CD4-positive, CD25-positive, alpha-beta regulatory T cell (primary cell): ENCODE measurements around the gene PPP2R1B. TPM values are rescaled to one million over a fixed set of nuclear protein-coding genes. Genes with fewer than 3 reads are reported as not detected.

Experiments used
- ATAC-seq, 2 donors: fragments of 150-1000 bp; cut with Tn5 transposase; one replicate each; pipeline ENCODE4 v1.10.0; 2021; ENCODE audit warnings: low read depth in 2 of 2, moderate number of reproducible peaks in 2 of 2, moderate library complexity in 1 of 2
- DNase-seq, 3 donors: peaks; one replicate each; pipeline versions ENCODE4 v3.0.0 to v3.0.0-alpha.2; 2012 to 2022; ENCODE audit warnings: mixed read lengths in 1 of 3
- H3K27ac ChIP-seq: one replicate; pipeline ENCODE4 v1.7.0; 2013; ENCODE audit warnings: mild to moderate bottlenecking, low read length; ENCODE audit not compliant: insufficient read depth, poor library complexity, severe bottlenecking
- H3K27me3 ChIP-seq: one replicate; pipeline ENCODE4 v1.7.0; 2013; ENCODE audit warnings: low read length; ENCODE audit not compliant: control insufficient read depth, insufficient read depth
- H3K36me3 ChIP-seq: one replicate; pipeline ENCODE4 v1.7.0; 2013; ENCODE audit warnings: mild to moderate bottlenecking, low read length, moderate library complexity; ENCODE audit not compliant: control insufficient read depth, insufficient read depth
- H3K4me1 ChIP-seq: 2 replicates; pipeline ENCODE4 v1.7.0; 2013; ENCODE audit warnings: mild to moderate bottlenecking, low read length; ENCODE audit not compliant: insufficient read depth, control insufficient read depth, poor library complexity, severe bottlenecking
- H3K4me3 ChIP-seq: one replicate; pipeline ENCODE4 v1.7.0; 2013; ENCODE audit warnings: low read depth, mild to moderate bottlenecking, low read length, moderate library complexity
- H3K9me3 ChIP-seq, 2 experiments: 1 replicate in 1 of 2; 2 replicates in 1 of 2; pipeline ENCODE4 v1.7.0; 2013; ENCODE audit warnings: low read length in 2 of 2, mild to moderate bottlenecking in 1 of 2, moderate library complexity in 1 of 2; ENCODE audit not compliant: control insufficient read depth in 2 of 2
- H3K27ac Mint-ChIP-seq, 3 donors: one replicate each; pipeline ENCODE4 v1.8.0; 2020 to 2022; ENCODE audit warnings: mild to moderate bottlenecking in 3 of 3, mixed read lengths in 3 of 3, moderate library complexity in 2 of 3
- H3K27me3 Mint-ChIP-seq: one replicate; pipeline ENCODE4 v1.8.0; 2022; ENCODE audit warnings: mild to moderate bottlenecking, mixed read lengths
- H3K36me3 Mint-ChIP-seq: one replicate; pipeline ENCODE4 v1.8.0; 2020; ENCODE audit warnings: mixed read lengths
- H3K4me1 Mint-ChIP-seq, 4 donors: one replicate each; pipeline ENCODE4 v1.8.0; 2020 to 2022; ENCODE audit warnings: mixed read lengths in 4 of 4, mild to moderate bottlenecking in 1 of 4
- H3K4me3 Mint-ChIP-seq, 4 donors: one replicate each; pipeline ENCODE4 v1.8.0; 2020 to 2022; ENCODE audit warnings: mild to moderate bottlenecking in 4 of 4, mixed read lengths in 4 of 4, moderate library complexity in 3 of 4
- H3K9me3 Mint-ChIP-seq, 7 donors: one replicate each; pipeline ENCODE4 v1.8.0; 2020 to 2022; ENCODE audit warnings: mixed read lengths in 7 of 7, mild to moderate bottlenecking in 3 of 7, moderate library complexity in 2 of 7
- polyA plus RNA-seq, 4 donors: library from polyadenylated mRNA; unstranded; fragments of 300-500 nt; fragmentation: Illumina TruSeq; gene quantifications; one replicate each; pipeline ENCODE4 v1.2.3, GENCODE V29; 2021
- total RNA-seq: library from RNA; stranded (reverse); gene quantifications from one replicate; pipeline ENCODE4 v1.2.3, GENCODE V29; 2022

The PPP2R1B gene
- total and polyA plus RNA-seq, 5 donors from 2014 or later = 16.5 to 45.9 (median 23.5) TPM

- no peak for ATAC-seq
- H3K9me3 Mint-ChIP-seq = no peaks in the 10 kb centered on the region
These were observed 6.3 kb downstream of the PPP2R1B start for GRCh38 chr11:111759778-111760407.

GRCh38 chr11:111759376-111759775, 6.8 kb downstream of the PPP2R1B start:
- H3K36me3 Mint-ChIP-seq = peaks cover 54% of the 10 kb centered on the region
- peaks cover 73% of the 10 kb centered on the region for H3K36me3 ChIP-seq
- no peaks in the 10 kb centered on the region for H3K9me3 ChIP-seq
- H3K27ac Mint-ChIP-seq = peak overlapping the region in 2 of 3 donors; percentile 16 to 23
- ATAC-seq = no peak
- peaks cover 16% of the 10 kb centered on the region for H3K4me1 ChIP-seq
- H3K27me3 ChIP-seq = no peaks in the 10 kb centered on the region
- H3K4me3 ChIP-seq = no peak overlapping the region
- no peaks in the 10 kb centered on the region for H3K27me3 Mint-ChIP-seq
- no peaks in the 10 kb centered on the region for H3K9me3 Mint-ChIP-seq
- peaks cover 12 to 40% (median 33%) of the 10 kb centered on the region in 4 donors for H3K4me1 Mint-ChIP-seq
- no peak overlapping the region for H3K4me3 Mint-ChIP-seq
- no peak for DNase-seq
- H3K27ac ChIP-seq = no peak overlapping the region

More at GRCh38 chr11:111759778-111760407, 6.3 kb downstream of the PPP2R1B start:
- Histone ChIP-seq H3K4me3 (no peak overlapping the region), H3K27ac (no peak overlapping the region), H3K36me3 (peaks cover 68% of the 10 kb centered on the region), H3K9me3 (no peaks in the 10 kb centered on the region), H3K4me1 (peaks cover 21% of the 10 kb centered on the region), H3K27me3 (no peaks in the 10 kb centered on the region)
- peaks cover 58% of the 10 kb centered on the region for H3K36me3 Mint-ChIP-seq
- no peak for DNase-seq
- H3K4me3 Mint-ChIP-seq = no peak overlapping the region
- no peak overlapping the region for H3K27ac Mint-ChIP-seq
- H3K4me1 Mint-ChIP-seq = peaks cover 16 to 45% (median 37%) of the 10 kb centered on the region in 4 donors
- no peaks in the 10 kb centered on the region for H3K27me3 Mint-ChIP-seq

GRCh38 chr11:111756097-111756496, 10.1 kb downstream of the PPP2R1B start:
- H3K4me1 Mint-ChIP-seq = peaks cover 9 to 16% (median 12%) of the 10 kb centered on the region in 4 donors
- no peak for ATAC-seq

GRCh38 chr11:111749646-111750045, 16.5 kb downstream of the PPP2R1B start:
- Mint-ChIP-seq H3K36me3 (peaks cover 49% of the 10 kb centered on the region), H3K4me1 (peaks cover 3 to 16% (median 10%) of the 10 kb centered on the region in 4 donors), H3K27ac (no peak overlapping the region), H3K27me3 (no peaks in the 10 kb centered on the region), H3K4me3 (no peak overlapping the region), H3K9me3 (no peaks in the 10 kb centered on the region)
- Histone ChIP-seq H3K4me3 (no peak overlapping the region), H3K9me3 (no peaks in the 10 kb centered on the region), H3K27me3 (no peaks in the 10 kb centered on the region), H3K36me3 (peaks cover 92% of the 10 kb centered on the region), H3K27ac (no peak overlapping the region), H3K4me1 (no peaks in the 10 kb centered on the region)
- no peak for DNase-seq
- ATAC-seq = no peak

More at GRCh38 chr11:111756097-111756496, 10.1 kb downstream of the PPP2R1B start:
- no peaks in the 10 kb centered on the region for H3K4me1 ChIP-seq
- peaks cover 82% of the 10 kb centered on the region for H3K36me3 ChIP-seq
- H3K4me3 Mint-ChIP-seq = no peak overlapping the region
- no peaks in the 10 kb centered on the region for H3K9me3 Mint-ChIP-seq
- H3K27me3 Mint-ChIP-seq = no peaks in the 10 kb centered on the region
- H3K27me3 ChIP-seq = no peaks in the 10 kb centered on the region
- no peak overlapping the region for H3K27ac Mint-ChIP-seq
- DNase-seq = no peak
- no peak overlapping the region for H3K4me3 ChIP-seq
- no peak overlapping the region for H3K27ac ChIP-seq
- H3K9me3 ChIP-seq = no peaks in the 10 kb centered on the region
- peaks cover 46% of the 10 kb centered on the region for H3K36me3 Mint-ChIP-seq

- H3K27ac Mint-ChIP-seq = no peak overlapping the region
- peaks cover 49% of the 10 kb centered on the region for H3K36me3 Mint-ChIP-seq
- H3K4me1 Mint-ChIP-seq = peaks cover 7 to 17% (median 13%) of the 10 kb centered on the region in 4 donors
These were observed 18.0 kb downstream of the PPP2R1B start for GRCh38 chr11:111748035-111748804.

GRCh38 chr11:111745719-111746504, 20.3 kb downstream of the PPP2R1B start:
- H3K36me3 Mint-ChIP-seq = peaks cover 60% of the 10 kb centered on the region
- H3K27ac Mint-ChIP-seq = no peak overlapping the region
- no peaks in the 10 kb centered on the region for H3K9me3 ChIP-seq

More at GRCh38 chr11:111748035-111748804, 18.0 kb downstream of the PPP2R1B start:
- Histone ChIP-seq H3K27me3 (no peaks in the 10 kb centered on the region), H3K4me3 (no peak overlapping the region), H3K9me3 (no peaks in the 10 kb centered on the region), H3K4me1 (no peaks in the 10 kb centered on the region), H3K27ac (no peak overlapping the region), H3K36me3 (peaks cover 92% of the 10 kb centered on the region)
- Mint-ChIP-seq H3K4me3 (no peak overlapping the region), H3K27me3 (no peaks in the 10 kb centered on the region), H3K9me3 (no peaks in the 10 kb centered on the region)
- ATAC-seq (no peak), DNase-seq (no peak)

GRCh38 chr11:111743700-111744099, 22.5 kb downstream of the PPP2R1B start:
- Mint-ChIP-seq H3K27ac (peak overlapping the region in 2 of 3 donors; percentile 32 to 68), H3K27me3 (no peaks in the 10 kb centered on the region), H3K4me3 (no peak overlapping the region), H3K9me3 (no peaks in the 10 kb centered on the region), H3K4me1 (peaks cover 9 to 17% (median 11%) of the 10 kb centered on the region in 4 donors), H3K36me3 (peaks cover 65% of the 10 kb centered on the region)
- no peak overlapping the region for H3K4me3 ChIP-seq
- H3K27ac ChIP-seq = no peak overlapping the region
- H3K4me1 ChIP-seq = no peaks in the 10 kb centered on the region
- no peaks in the 10 kb centered on the region for H3K27me3 ChIP-seq
- peaks cover 86% of the 10 kb centered on the region for H3K36me3 ChIP-seq
- no peak for ATAC-seq
- H3K9me3 ChIP-seq = no peaks in the 10 kb centered on the region
- DNase-seq = no peak

More at GRCh38 chr11:111745719-111746504, 20.3 kb downstream of the PPP2R1B start:
- Mint-ChIP-seq H3K4me1 (peaks cover 7 to 17% (median 11%) of the 10 kb centered on the region in 4 donors), H3K4me3 (no peak overlapping the region), H3K27me3 (no peaks in the 10 kb centered on the region), H3K9me3 (no peaks in the 10 kb centered on the region)
- no peaks in the 10 kb centered on the region for H3K4me1 ChIP-seq
- H3K4me3 ChIP-seq = no peak overlapping the region
- no peak for ATAC-seq
- peaks cover 89% of the 10 kb centered on the region for H3K36me3 ChIP-seq
- H3K27me3 ChIP-seq = no peaks in the 10 kb centered on the region
- DNase-seq = no peak
- no peak overlapping the region for H3K27ac ChIP-seq
